COLO668 (cell line): ENCODE results near the gene FAM13B.
"Not testable (repeated sequence)": the region's sequence is repeated elsewhere in the genome, so short reads cannot be mapped to it uniquely, and the experiment has no call there.

Experiments
- DNase-seq: peaks from one replicate; lab custom pipeline; 2025; ENCODE audit not compliant: unreplicated experiment; lab: John Stamatoyannopoulos, UW

Gene FAM13B

GRCh38 chr5:138035605-138036537, 3.0 kb upstream of the FAM13B start:
- DNase-seq, result peak; percentile 35

GRCh38 chr5:138033907-138034306, 1.0 kb upstream of the FAM13B start:
- DNase-seq, result no peak

- peak; percentile 52 for DNase-seq
Measured at GRCh38 chr5:138033386-138033808, 518 bp upstream of the FAM13B start.

GRCh38 chr5:138032028-138032571, 779 bp downstream of the FAM13B start:
- DNase-seq, result no peak

GRCh38 chr5:138029944-138030343, 2.9 kb downstream of the FAM13B start:
- DNase-seq, result no peak

GRCh38 chr5:138029501-138029900, 3.4 kb downstream of the FAM13B start:
- no peak for DNase-seq

GRCh38 chr5:138028971-138029365, 3.9 kb downstream of the FAM13B start:
- DNase-seq, result no peak

GRCh38 chr5:138028262-138028970, 4.5 kb downstream of the FAM13B start:
- not testable (repeated sequence) for DNase-seq

- DNase-seq, result not testable (repeated sequence)
Measured at GRCh38 chr5:138026793-138027192, 6.1 kb downstream of the FAM13B start.

- no peak for DNase-seq
Measured at GRCh38 chr5:138025285-138025684, 7.6 kb downstream of the FAM13B start.

- DNase-seq, result no peak
Measured at GRCh38 chr5:138024117-138024516, 8.8 kb downstream of the FAM13B start.

GRCh38 chr5:138022912-138023311, 10.0 kb downstream of the FAM13B start:
- DNase-seq, result no peak

- no peak for DNase-seq
Measured at GRCh38 chr5:138021771-138022170, 11.1 kb downstream of the FAM13B start.

GRCh38 chr5:138018849-138019248, 14.0 kb downstream of the FAM13B start:
- DNase-seq, result no peak

- no peak for DNase-seq
Measured at GRCh38 chr5:138015916-138016315, 17.0 kb downstream of the FAM13B start.

GRCh38 chr5:138011991-138012390, 20.9 kb downstream of the FAM13B start:
- no peak for DNase-seq

GRCh38 chr5:138000102-138000723, 32.7 kb downstream of the FAM13B start:
- DNase-seq, result no peak

- DNase-seq, result no peak
Measured at GRCh38 chr5:137997726-137998213, 35.1 kb downstream of the FAM13B start.

- no peak for DNase-seq
Measured at GRCh38 chr5:137995749-137996128, 37.1 kb downstream of the FAM13B start.

- no peak for DNase-seq
Measured at GRCh38 chr5:137995077-137995748, 37.7 kb downstream of the FAM13B start.

- no peak for DNase-seq
Measured at GRCh38 chr5:137994556-137994955, 38.3 kb downstream of the FAM13B start.
